ENCODE measurements around the gene ANKRD13B.

Gene ANKRD13B

DNA sequence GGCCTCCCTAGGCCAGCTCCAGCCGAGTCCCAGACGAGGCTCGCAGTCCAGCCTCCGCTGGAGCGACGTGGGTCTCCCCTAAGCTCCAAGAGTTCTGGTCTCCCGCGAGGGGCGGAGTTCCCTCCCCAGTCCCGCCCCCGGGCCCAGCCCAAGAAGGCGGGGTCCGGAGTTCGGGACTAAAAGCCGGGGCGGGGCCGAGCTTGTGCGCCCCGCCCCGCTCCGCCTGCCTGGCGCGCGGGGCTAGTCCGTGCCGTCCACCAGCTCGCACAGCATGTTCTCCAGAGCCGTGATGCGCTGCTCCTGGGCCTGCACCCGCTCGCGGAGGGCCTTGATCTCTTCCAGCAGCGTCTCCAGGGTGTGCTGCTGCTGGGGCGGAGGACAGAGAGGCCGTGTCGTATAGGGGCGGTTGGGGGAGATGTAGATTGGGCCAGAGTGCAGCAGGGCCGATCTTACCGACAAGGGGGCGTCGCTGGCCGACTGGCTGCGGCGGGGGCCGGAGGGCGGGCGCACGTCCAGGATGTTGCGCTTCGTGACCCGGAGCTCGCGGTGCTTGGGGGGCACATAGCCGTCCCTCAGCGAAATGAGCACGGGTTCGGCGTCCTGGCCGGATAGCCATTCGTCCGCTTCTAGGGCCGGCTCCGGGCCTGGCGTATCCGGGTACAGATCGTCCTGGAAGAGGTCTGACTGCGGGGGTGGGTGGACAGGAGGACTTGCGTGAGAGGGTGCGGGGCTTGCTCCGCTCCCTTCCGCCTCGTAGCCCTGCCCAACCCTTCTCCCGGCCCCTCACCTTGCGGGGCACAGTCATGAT lies 22.8 kb downstream of the ANKRD13B start:
- no peak for TF ChIP-seq CTCF (IDR thresholded peaks at IDR 0.05; ENCODE audit: insufficient read depth, low read depth, low read length, missing control alignments)
- DNase-seq (ENCODE audit: low read depth): peak; percentile 84
- H3K4me3 ChIP-seq (ENCODE audit: low read depth, low read length): peak overlapping the region; percentile 48

DNA sequence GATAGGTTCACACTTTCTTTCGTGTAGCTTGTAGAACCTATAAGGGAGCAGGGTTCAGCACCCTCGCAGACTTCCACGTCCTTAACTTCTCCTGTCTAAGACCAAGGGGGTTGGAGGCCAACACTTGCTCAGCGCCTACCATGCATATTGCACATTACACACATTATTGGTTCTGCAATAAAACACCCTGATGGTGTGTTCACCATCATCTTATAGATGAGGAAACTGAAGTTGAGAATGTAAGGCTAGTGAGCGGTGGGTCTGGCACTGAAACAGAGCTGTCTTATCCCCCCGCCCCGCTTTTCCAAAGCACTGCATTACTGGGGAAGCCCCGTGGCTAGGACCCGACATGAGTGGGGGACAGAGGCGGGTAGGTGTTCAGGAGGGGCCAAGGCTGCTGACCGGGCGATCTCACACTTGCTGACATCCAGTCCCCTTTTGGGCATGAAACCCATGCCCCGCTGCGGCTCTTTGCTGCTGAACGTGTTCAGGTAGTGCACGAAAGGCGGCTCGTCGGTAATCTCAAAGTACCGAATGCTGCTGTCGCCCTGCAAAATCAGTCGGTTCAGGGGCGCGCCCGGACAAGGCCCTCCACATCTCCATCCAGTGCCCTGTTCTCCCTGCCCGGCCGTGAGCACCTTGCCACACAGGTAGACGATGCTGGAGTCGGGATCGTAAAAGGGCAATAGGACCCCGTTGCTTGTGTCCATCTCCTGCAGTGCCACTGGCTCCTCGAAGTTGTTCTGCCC lies 23.5 kb downstream of the ANKRD13B start:
- no peak for TF ChIP-seq CTCF (IDR thresholded peaks at IDR 0.05; ENCODE audit: insufficient read depth, low read depth, low read length, missing control alignments)
- no peak overlapping the region; the same call in none of the 2 replicates for H3K4me3 ChIP-seq (ENCODE audit: low read depth, low read length)
- no peak for DNase-seq (ENCODE audit: low read depth)

GRCh38 chr17:29617125-29617480 lies 24.2 kb downstream of the ANKRD13B start:
- H3K4me3 ChIP-seq (ENCODE audit: low read depth, low read length): peak overlapping the region; percentile 51
- DNase-seq (ENCODE audit: low read depth): peak; percentile 93
- TF ChIP-seq CTCF (IDR thresholded peaks at IDR 0.05; ENCODE audit: insufficient read depth, low read depth, low read length, missing control alignments): peak; percentile 89

- TF ChIP-seq CTCF (IDR thresholded peaks at IDR 0.05; ENCODE audit: insufficient read depth, low read depth, low read length, missing control alignments): peak; percentile 83
- peak overlapping the region; percentile 51 for H3K4me3 ChIP-seq (ENCODE audit: low read depth, low read length)
- DNase-seq (ENCODE audit: low read depth): peak; percentile 90
Measured at GRCh38 chr17:29617481-29618271, 24.7 kb downstream of the ANKRD13B start.

DNA sequence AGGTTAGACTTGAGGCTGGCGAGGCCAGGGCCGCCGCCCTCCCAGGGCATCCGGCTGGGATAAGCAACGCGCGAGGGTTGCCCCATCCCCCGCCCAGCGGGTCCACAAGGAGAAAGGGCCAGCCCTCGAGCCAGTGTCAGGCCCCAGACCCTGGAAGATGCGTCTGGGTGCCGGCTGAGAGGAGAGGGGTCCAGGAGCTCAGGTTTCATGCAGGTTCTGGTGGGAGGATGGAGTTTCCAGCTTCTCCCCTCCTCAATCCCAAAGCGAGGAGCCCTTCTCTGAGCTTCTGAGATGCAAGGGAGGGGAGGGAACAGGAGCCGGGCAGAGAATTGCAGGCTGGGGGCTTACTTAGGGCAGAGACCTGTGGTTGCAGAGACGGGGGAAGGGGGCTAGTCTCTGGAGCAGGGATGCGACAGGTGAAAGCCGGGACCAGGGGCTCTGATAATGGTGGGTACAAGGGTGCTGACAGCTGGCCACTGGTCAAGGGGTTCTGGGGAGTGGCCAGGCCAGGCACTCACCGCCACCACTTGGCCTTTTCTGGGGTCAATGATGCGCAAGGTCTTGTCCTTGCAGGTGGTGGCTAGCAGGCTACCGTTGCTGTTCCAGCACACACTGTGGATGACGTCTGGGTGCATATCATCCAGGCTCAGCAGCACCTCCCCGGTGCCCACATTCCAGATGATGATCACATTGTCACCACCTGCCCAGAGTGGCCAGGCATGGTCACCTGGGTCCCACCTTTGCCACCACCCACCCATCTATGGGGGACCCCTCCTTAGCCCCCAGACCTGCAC lies 25.5 kb downstream of the ANKRD13B start:
- no peak for TF ChIP-seq CTCF (IDR thresholded peaks at IDR 0.05; ENCODE audit: insufficient read depth, low read depth, low read length, missing control alignments)
- no peak overlapping the region for H3K4me3 ChIP-seq (ENCODE audit: low read depth, low read length)
- no peak for DNase-seq (ENCODE audit: low read depth)

- H3K4me3 ChIP-seq (ENCODE audit: low read depth, low read length): no peak overlapping the region
- DNase-seq (ENCODE audit: low read depth): no peak
- TF ChIP-seq CTCF (IDR thresholded peaks at IDR 0.05; ENCODE audit: insufficient read depth, low read depth, low read length, missing control alignments): peak; percentile 20
Measured at GRCh38 chr17:29619251-29619650, 26.3 kb downstream of the ANKRD13B start.

Measured in GM12865 (cell line).